Uterus (tissue), 2 donors: ENCODE results near the gene CEACAM3.

ENCODE experiments used
- POLR2A ChIP-seq, 2 donors: fragments of 450-650 bp; IDR thresholded peaks; one replicate each; pipeline ENCODE4 v1.6.1; 2016; ENCODE audit warnings: antibody characterized with exemption in 2 of 2, mild to moderate bottlenecking in 1 of 2, moderate library complexity in 1 of 2
- TF ChIP-seq, protein P1 (sequence below), 4 experiments: fragments of 200-600 bp in 2 of 4; fragments of 450-650 bp in 2 of 4; sonication (generic) in 2 of 4; IDR thresholded peaks; one replicate each; pipeline ENCODE4 v1.5.1; 2016 to 2019; ENCODE audit warnings: antibody characterized with exemption in 4 of 4, mild to moderate bottlenecking in 2 of 4, moderate library complexity in 1 of 4

DNA sequence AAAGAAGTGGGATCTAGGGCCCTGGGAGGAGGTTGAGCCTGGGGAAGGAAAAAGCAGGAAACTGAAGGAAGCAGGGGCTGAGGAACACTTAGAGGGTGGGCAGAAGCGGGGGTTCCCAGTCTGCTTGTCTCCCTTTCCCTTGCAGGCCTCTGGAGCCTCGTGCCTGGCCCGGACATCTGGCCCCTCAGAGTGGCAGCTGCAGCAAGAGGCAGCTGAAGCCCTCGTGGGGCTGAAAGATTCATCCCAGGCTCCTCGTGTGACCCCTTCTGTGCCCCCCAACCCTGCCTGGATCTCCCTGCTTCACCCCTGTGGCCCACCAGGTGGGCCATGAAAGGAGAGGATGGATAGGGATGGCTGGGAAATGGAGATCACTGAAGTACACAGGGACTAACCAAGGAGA lies 54.0 kb downstream of the CEACAM3 start:
- TF ChIP-seq, protein P1, sequence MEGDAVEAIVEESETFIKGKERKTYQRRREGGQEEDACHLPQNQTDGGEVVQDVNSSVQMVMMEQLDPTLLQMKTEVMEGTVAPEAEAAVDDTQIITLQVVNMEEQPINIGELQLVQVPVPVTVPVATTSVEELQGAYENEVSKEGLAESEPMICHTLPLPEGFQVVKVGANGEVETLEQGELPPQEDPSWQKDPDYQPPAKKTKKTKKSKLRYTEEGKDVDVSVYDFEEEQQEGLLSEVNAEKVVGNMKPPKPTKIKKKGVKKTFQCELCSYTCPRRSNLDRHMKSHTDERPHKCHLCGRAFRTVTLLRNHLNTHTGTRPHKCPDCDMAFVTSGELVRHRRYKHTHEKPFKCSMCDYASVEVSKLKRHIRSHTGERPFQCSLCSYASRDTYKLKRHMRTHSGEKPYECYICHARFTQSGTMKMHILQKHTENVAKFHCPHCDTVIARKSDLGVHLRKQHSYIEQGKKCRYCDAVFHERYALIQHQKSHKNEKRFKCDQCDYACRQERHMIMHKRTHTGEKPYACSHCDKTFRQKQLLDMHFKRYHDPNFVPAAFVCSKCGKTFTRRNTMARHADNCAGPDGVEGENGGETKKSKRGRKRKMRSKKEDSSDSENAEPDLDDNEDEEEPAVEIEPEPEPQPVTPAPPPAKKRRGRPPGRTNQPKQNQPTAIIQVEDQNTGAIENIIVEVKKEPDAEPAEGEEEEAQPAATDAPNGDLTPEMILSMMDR (IDR thresholded peaks at IDR 0.05): no peak
- TF ChIP-seq POLR2A (IDR thresholded peaks at IDR 0.05): no peak
